ENCODE results near the gene CCDC24.

CCDC24 gene

DNA sequence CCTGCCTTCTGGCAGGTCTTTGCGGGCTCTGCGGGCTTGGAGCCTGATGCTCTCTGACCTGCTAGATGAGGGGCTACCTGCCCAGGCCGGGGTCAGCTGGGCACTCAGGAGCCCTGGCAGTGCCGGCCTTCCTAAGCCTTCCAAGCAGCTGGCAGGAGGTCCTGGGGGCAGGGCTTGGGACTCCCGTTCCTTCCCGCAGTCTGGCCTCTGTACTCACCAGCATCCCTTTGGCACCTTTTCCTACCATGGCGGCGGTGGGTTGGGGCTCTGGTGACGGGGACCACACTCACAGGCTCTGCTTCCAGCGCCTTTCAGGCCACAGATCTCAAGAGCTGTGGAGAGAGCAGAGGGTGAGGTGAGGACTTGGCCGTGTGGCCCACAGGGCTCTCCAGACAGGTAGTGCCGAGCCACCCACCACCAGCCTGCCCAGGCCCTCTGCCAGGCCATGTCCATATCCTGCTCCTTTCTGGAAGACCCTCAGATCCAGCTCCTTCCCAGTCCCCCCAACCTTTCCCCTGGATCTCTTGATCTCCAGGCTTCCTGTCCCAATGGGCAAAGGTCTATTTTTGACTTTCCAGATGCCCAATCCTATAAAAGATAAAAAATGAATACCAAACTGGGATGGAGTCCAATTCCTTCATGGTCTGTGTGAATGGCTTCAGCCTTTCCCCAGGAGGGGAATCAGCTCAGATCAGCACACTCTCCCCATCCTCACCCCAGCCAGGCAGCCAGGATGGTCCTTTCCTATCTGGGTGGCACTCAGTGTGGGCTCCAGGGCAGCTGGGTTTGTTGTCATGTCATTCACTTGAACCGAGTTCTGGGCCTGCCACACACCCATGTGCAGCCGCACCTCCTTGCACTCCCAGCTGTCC, 32.9 kb downstream of the CCDC24 start:
- Histone ChIP-seq H3K27me3 (ENCODE audit: insufficient read depth, low read length, poor library complexity, severe bottlenecking) (no peaks in the 10 kb centered on the region), H3K9ac (ENCODE audit: low read depth, low read length, poor library complexity, severe bottlenecking) (no peak overlapping the region), H3K4me1 (ENCODE audit: insufficient read depth, low read length, poor library complexity, severe bottlenecking) (peaks cover 4% of the 10 kb centered on the region), H3F3A (ENCODE audit: low read depth) (no peaks in the 10 kb centered on the region), H4K20me1 (ENCODE audit: insufficient read depth, low read length, poor library complexity, severe bottlenecking) (no peaks in the 10 kb centered on the region), H3K79me2 (ENCODE audit: insufficient read depth, low read length) (no peaks in the 10 kb centered on the region), H3K36me3 (ENCODE audit: insufficient read depth, low read length) (no peaks in the 10 kb centered on the region), H3K4me2 (ENCODE audit: low read depth, low read length, poor library complexity, severe bottlenecking) (no peak overlapping the region), H2AFZ (ENCODE audit: low read length) (no peak overlapping the region), H3K9me3 (ENCODE audit: insufficient read depth, low read depth, low read length) (no peaks in the 10 kb centered on the region), H3K9me2 (replicated peaks; ENCODE audit: low read depth, low read length) (no peaks in the 10 kb centered on the region), H3K4me3 (ENCODE audit: low read length, poor library complexity, severe bottlenecking) (no peak overlapping the region)
- no peak for TF ChIP-seq EZH2phosphoT487 (IDR thresholded peaks at IDR 0.05; ENCODE audit: borderline replicate concordance)
- no peak for TF ChIP-seq CTCF (conservative IDR thresholded peaks at IDR 0.05; ENCODE audit: low read length)

GRCh38 chr1:44024903-44025525, 33.6 kb downstream of the CCDC24 start:
- Histone ChIP-seq H3K9ac (ENCODE audit: low read depth, low read length, poor library complexity, severe bottlenecking) (no peak overlapping the region), H3K27me3 (ENCODE audit: insufficient read depth, low read length, poor library complexity, severe bottlenecking) (no peaks in the 10 kb centered on the region), H2AFZ (ENCODE audit: low read length) (no peak overlapping the region), H3K9me3 (ENCODE audit: insufficient read depth, low read depth, low read length) (no peaks in the 10 kb centered on the region), H3K4me2 (ENCODE audit: low read depth, low read length, poor library complexity, severe bottlenecking) (no peak overlapping the region), H3K36me3 (ENCODE audit: insufficient read depth, low read length) (no peaks in the 10 kb centered on the region), H3F3A (ENCODE audit: low read depth) (no peaks in the 10 kb centered on the region), H3K9me2 (replicated peaks; ENCODE audit: low read depth, low read length) (no peaks in the 10 kb centered on the region), H3K4me1 (ENCODE audit: insufficient read depth, low read length, poor library complexity, severe bottlenecking) (peaks cover 7% of the 10 kb centered on the region), H3K79me2 (ENCODE audit: insufficient read depth, low read length) (no peaks in the 10 kb centered on the region), H4K20me1 (ENCODE audit: insufficient read depth, low read length, poor library complexity, severe bottlenecking) (no peaks in the 10 kb centered on the region), H3K4me3 (ENCODE audit: low read length, poor library complexity, severe bottlenecking) (no peak overlapping the region)
- no peak for TF ChIP-seq EZH2phosphoT487 (IDR thresholded peaks at IDR 0.05; ENCODE audit: borderline replicate concordance)

DNA sequence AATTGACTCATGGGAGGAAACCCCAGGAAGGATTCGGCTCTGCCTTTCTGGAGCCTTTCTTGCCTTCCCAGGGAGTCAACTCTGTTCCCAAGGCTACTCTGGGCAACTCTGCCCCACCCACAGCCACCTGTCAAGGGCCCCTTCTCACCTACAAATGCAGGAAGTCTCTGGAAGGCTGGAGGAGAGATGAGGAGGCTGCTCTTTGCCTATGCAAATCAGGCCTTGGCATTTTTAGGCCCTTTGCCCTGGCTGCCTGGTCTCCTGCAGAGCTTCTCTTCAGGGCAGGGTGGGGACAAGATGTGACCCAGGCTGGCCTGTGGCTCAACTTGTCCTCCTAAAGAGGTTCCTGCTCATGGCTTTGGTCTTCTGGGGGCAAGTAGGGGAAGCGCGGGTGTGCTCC, 34.4 kb downstream of the CCDC24 start:
- Histone ChIP-seq H3K9ac (ENCODE audit: low read depth, low read length, poor library complexity, severe bottlenecking) (no peak overlapping the region), H3K9me2 (replicated peaks; ENCODE audit: low read depth, low read length) (no peaks in the 10 kb centered on the region), H3F3A (ENCODE audit: low read depth) (no peaks in the 10 kb centered on the region), H3K27me3 (ENCODE audit: insufficient read depth, low read length, poor library complexity, severe bottlenecking) (no peaks in the 10 kb centered on the region), H3K4me2 (ENCODE audit: low read depth, low read length, poor library complexity, severe bottlenecking) (no peak overlapping the region), H3K9me3 (ENCODE audit: insufficient read depth, low read depth, low read length) (no peaks in the 10 kb centered on the region), H3K4me3 (ENCODE audit: low read length, poor library complexity, severe bottlenecking) (no peak overlapping the region), H3K79me2 (ENCODE audit: insufficient read depth, low read length) (no peaks in the 10 kb centered on the region), H3K36me3 (ENCODE audit: insufficient read depth, low read length) (no peaks in the 10 kb centered on the region), H4K20me1 (ENCODE audit: insufficient read depth, low read length, poor library complexity, severe bottlenecking) (no peaks in the 10 kb centered on the region), H2AFZ (ENCODE audit: low read length) (no peak overlapping the region), H3K4me1 (ENCODE audit: insufficient read depth, low read length, poor library complexity, severe bottlenecking) (peaks cover 10% of the 10 kb centered on the region)
- no peak for TF ChIP-seq CTCF (conservative IDR thresholded peaks at IDR 0.05; ENCODE audit: low read length)
- TF ChIP-seq EZH2phosphoT487 (IDR thresholded peaks at IDR 0.05; ENCODE audit: borderline replicate concordance): no peak

All from Loucy (cell line).